ENCODE data around the gene MYL9.
"Not testable (repeated sequence)": the region's sequence is repeated elsewhere in the genome, so short reads cannot be mapped to it uniquely, and the experiment has no call there.

DNA sequence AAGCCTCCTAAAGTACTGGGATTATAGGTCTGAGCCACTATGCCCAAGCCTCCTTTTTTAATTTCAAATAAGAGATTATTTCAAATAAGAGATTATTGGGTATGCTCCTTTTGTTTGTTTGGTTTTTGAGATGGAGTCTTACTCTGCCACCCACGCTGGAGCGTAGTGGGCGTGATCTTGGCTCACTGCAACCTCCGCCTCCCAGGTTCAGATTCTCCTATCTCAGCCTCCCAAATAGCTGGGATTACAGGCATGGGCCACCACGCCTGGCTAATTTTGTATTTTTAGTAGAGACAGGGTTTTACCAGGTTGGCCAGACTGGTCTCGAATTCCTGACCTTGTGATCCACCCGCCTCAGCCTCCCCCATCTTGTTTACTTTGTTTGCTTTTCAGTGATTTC is 18.9 kb upstream of the MYL9 start:
- TF ChIP-seq, protein P1, sequence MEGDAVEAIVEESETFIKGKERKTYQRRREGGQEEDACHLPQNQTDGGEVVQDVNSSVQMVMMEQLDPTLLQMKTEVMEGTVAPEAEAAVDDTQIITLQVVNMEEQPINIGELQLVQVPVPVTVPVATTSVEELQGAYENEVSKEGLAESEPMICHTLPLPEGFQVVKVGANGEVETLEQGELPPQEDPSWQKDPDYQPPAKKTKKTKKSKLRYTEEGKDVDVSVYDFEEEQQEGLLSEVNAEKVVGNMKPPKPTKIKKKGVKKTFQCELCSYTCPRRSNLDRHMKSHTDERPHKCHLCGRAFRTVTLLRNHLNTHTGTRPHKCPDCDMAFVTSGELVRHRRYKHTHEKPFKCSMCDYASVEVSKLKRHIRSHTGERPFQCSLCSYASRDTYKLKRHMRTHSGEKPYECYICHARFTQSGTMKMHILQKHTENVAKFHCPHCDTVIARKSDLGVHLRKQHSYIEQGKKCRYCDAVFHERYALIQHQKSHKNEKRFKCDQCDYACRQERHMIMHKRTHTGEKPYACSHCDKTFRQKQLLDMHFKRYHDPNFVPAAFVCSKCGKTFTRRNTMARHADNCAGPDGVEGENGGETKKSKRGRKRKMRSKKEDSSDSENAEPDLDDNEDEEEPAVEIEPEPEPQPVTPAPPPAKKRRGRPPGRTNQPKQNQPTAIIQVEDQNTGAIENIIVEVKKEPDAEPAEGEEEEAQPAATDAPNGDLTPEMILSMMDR (IDR thresholded peaks at IDR 0.05 in 4 of 5, conservative IDR thresholded peaks at IDR 0.05 in 1 of 5): not testable (repeated sequence)
- not testable (repeated sequence) for TF ChIP-seq POLR2A (IDR thresholded peaks at IDR 0.05)
